Fibroblast of lung (primary cell): ENCODE data around the gene PTF1A. TPM values are rescaled to one million over a fixed set of nuclear protein-coding genes. Genes with fewer than 3 reads are reported as not detected.

Experiments used
- polyA plus RNA-seq, 2 donors: library from polyadenylated mRNA; depleted of rRNA in 1 of 2; stranded (reverse) in 1 of 2; unstranded in 1 of 2; fragments of >200 nt; gene quantifications; 2 replicates each; pipeline ENCODE4 v1.2.1, GENCODE V29; 2011 to 2012; ENCODE audit warnings: missing spikeins in 1 of 2
- total RNA-seq: library from RNA; depleted of rRNA; stranded (reverse); fragments of >200 nt; gene quantifications from 2 replicates; pipeline ENCODE4 v1.2.1, GENCODE V29; 2014

Gene PTF1A
- total and polyA plus RNA-seq, 2 donors (not counting 1 experiment from before 2014, with no cell fraction given): not detected

Other genes starting within 250 kb of the PTF1A start
- 16.9 and 19.0 TPM in 2 replicates for gene MSRB2, start 96.7 kb upstream of the PTF1A start, total RNA-seq
- 31.9 and 33.0 TPM in 2 replicates for gene MSRB2, start 96.7 kb upstream of the PTF1A start, polyA plus RNA-seq
- gene C10orf67, start 152.5 kb downstream of the PTF1A start, total RNA-seq: under 0.01 TPM in 2 replicates
- 0.09 and 0.16 TPM in 2 replicates for gene C10orf67, start 152.5 kb downstream of the PTF1A start, polyA plus RNA-seq
- 6.7 and 6.8 TPM in 2 replicates for gene OTUD1, start 246.8 kb downstream of the PTF1A start, total RNA-seq
- gene OTUD1, start 246.8 kb downstream of the PTF1A start, polyA plus RNA-seq: 3.7 and 4.2 TPM in 2 replicates